Loucy (cell line): Measurements from ENCODE around the gene CZIB.

Source experiments
- H2AFZ ChIP-seq: fragments of 200-600 bp; sonication (generic); 2 replicates; pipeline ENCODE4 v1.6.0; 2016; ENCODE audit warnings: antibody characterized with exemption, mild to moderate bottlenecking, low read length, moderate library complexity
- H3F3A ChIP-seq: fragments of 200-600 bp; 2 replicates; pipeline ENCODE4 v1.6.0; 2016; ENCODE audit warnings: antibody characterized with exemption, low read depth, mild to moderate bottlenecking
- H3K27me3 ChIP-seq: fragments of 200-600 bp; sonication (generic); 2 replicates; pipeline ENCODE4 v1.6.1; 2014; ENCODE audit warnings: low read length, mild to moderate bottlenecking; ENCODE audit not compliant: insufficient read depth, poor library complexity, severe bottlenecking
- H3K36me3 ChIP-seq: fragments of 200-600 bp; sonication (generic); 2 replicates; pipeline ENCODE4 v1.6.1; 2016; ENCODE audit warnings: low read length; ENCODE audit not compliant: insufficient read depth
- H3K4me1 ChIP-seq: fragments of 200-600 bp; sonication (generic); 2 replicates; pipeline ENCODE4 v1.5.1; 2014; ENCODE audit warnings: low read length, mild to moderate bottlenecking; ENCODE audit not compliant: insufficient read depth, poor library complexity, severe bottlenecking
- H3K4me2 ChIP-seq: fragments of 200-600 bp; sonication (generic); 2 replicates; pipeline ENCODE4 v1.6.0; 2014; ENCODE audit warnings: antibody characterized with exemption, low read length, low read depth, mild to moderate bottlenecking; ENCODE audit not compliant: poor library complexity, severe bottlenecking
- H3K4me3 ChIP-seq: fragments of 200-600 bp; sonication (generic); 2 replicates; pipeline ENCODE4 v1.5.1; 2014; ENCODE audit warnings: low read length, mild to moderate bottlenecking, mixed read lengths; ENCODE audit not compliant: poor library complexity, severe bottlenecking
- H3K79me2 ChIP-seq: fragments of 200-600 bp; sonication (generic); 2 replicates; pipeline ENCODE4 v1.6.1; 2014; ENCODE audit warnings: low read length; ENCODE audit not compliant: insufficient read depth
- H3K9ac ChIP-seq: fragments of 200-600 bp; sonication (generic); 2 replicates; pipeline ENCODE4 v1.6.0; 2014; ENCODE audit warnings: mild to moderate bottlenecking, low read depth, low read length, moderate library complexity; ENCODE audit not compliant: poor library complexity, severe bottlenecking
- H3K9me2 ChIP-seq: fragments of 200-600 bp; sonication (generic); replicated peaks from 2 replicates; pipeline ENCODE4 v1.6.1; 2016; ENCODE audit warnings: low read depth, low read length, mixed read lengths
- H3K9me3 ChIP-seq: fragments of 200-600 bp; sonication (generic); 2 replicates; pipeline ENCODE4 v1.6.1; 2014; ENCODE audit warnings: mild to moderate bottlenecking, antibody characterized with exemption, low read length, low read depth; ENCODE audit not compliant: insufficient read depth
- H4K20me1 ChIP-seq: fragments of 200-600 bp; sonication (generic); 2 replicates; pipeline ENCODE4 v1.6.0; 2014; ENCODE audit warnings: antibody characterized with exemption, low read length, mild to moderate bottlenecking; ENCODE audit not compliant: insufficient read depth, poor library complexity, severe bottlenecking
- EZH2phosphoT487 ChIP-seq: fragments of 200-600 bp; IDR thresholded peaks from 2 replicates; pipeline ENCODE4 v1.6.1; 2018; ENCODE audit warnings: antibody characterized with exemption, mild to moderate bottlenecking, moderate library complexity, borderline replicate concordance
- TF ChIP-seq, protein P1 (sequence below): fragments of 200-600 bp; sonication (generic); conservative IDR thresholded peaks from 2 replicates; pipeline ENCODE4 v1.5.1; 2014; ENCODE audit warnings: mild to moderate bottlenecking, antibody characterized with exemption, low read length

CZIB gene

GRCh38 chr1:53262000-53262399 lies 41.6 kb upstream of the CZIB start:
- Histone ChIP-seq H3K9ac (no peak overlapping the region), H3K9me2 (no peaks in the 10 kb centered on the region), H3K79me2 (no peaks in the 10 kb centered on the region), H3K9me3 (no peaks in the 10 kb centered on the region), H3K4me2 (no peak overlapping the region), H3F3A (no peaks in the 10 kb centered on the region), H2AFZ (no peak overlapping the region), H3K36me3 (peaks cover 98% of the 10 kb centered on the region), H3K4me3 (no peak overlapping the region), H3K4me1 (no peaks in the 10 kb centered on the region), H3K27me3 (no peaks in the 10 kb centered on the region), H4K20me1 (no peaks in the 10 kb centered on the region)
- TF ChIP-seq, protein P1, sequence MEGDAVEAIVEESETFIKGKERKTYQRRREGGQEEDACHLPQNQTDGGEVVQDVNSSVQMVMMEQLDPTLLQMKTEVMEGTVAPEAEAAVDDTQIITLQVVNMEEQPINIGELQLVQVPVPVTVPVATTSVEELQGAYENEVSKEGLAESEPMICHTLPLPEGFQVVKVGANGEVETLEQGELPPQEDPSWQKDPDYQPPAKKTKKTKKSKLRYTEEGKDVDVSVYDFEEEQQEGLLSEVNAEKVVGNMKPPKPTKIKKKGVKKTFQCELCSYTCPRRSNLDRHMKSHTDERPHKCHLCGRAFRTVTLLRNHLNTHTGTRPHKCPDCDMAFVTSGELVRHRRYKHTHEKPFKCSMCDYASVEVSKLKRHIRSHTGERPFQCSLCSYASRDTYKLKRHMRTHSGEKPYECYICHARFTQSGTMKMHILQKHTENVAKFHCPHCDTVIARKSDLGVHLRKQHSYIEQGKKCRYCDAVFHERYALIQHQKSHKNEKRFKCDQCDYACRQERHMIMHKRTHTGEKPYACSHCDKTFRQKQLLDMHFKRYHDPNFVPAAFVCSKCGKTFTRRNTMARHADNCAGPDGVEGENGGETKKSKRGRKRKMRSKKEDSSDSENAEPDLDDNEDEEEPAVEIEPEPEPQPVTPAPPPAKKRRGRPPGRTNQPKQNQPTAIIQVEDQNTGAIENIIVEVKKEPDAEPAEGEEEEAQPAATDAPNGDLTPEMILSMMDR = no peak
- TF ChIP-seq EZH2phosphoT487 = no peak

- no peaks in the 10 kb centered on the region for H3K4me1 ChIP-seq
- H3K36me3 ChIP-seq = peaks cover 99% of the 10 kb centered on the region
These were observed 40.3 kb upstream of the CZIB start for GRCh38 chr1:53260631-53261247.

DNA sequence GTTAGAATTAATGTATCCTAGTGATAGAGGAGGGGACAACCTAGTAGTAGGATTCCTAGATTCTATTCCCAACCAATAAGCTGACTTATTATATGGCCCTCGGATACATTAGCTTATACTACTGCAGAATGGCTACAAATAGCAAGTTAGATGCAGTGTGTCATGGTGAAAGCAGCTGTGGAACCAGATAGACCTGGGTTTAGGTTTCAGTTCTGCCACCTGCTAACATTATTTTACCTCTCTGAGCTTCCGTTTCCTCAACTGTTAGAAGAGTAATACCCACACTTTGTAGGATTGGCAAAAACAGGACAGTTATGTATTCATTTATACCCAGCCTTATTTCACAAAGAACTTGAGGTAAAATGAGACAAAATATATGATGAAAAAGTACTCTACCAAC lies 39.5 kb upstream of the CZIB start:
- Histone ChIP-seq H3K9me2 (no peaks in the 10 kb centered on the region), H3K27me3 (no peaks in the 10 kb centered on the region), H3K36me3 (peaks cover 97% of the 10 kb centered on the region), H2AFZ (no peak overlapping the region), H3K4me1 (no peaks in the 10 kb centered on the region), H3K4me3 (no peak overlapping the region), H3F3A (no peaks in the 10 kb centered on the region), H4K20me1 (no peaks in the 10 kb centered on the region), H3K9ac (no peak overlapping the region), H3K79me2 (no peaks in the 10 kb centered on the region), H3K4me2 (no peak overlapping the region), H3K9me3 (no peaks in the 10 kb centered on the region)
- TF ChIP-seq EZH2phosphoT487 = no peak
- TF ChIP-seq, protein P1 = no peak

More at GRCh38 chr1:53260631-53261247, 40.3 kb upstream of the CZIB start:
- Histone ChIP-seq H3K9me2 (no peaks in the 10 kb centered on the region), H2AFZ (no peak overlapping the region), H3K9ac (no peak overlapping the region), H3K4me3 (no peak overlapping the region), H3K79me2 (no peaks in the 10 kb centered on the region), H4K20me1 (no peaks in the 10 kb centered on the region), H3K9me3 (no peaks in the 10 kb centered on the region), H3F3A (no peaks in the 10 kb centered on the region), H3K27me3 (no peaks in the 10 kb centered on the region), H3K4me2 (no peak overlapping the region)
- TF ChIP-seq, protein P1 = no peak
- no peak for TF ChIP-seq EZH2phosphoT487
